GM21619 (cell line): Measurements from ENCODE around the gene HEPACAM.

Experiments used
- ATAC-seq: cut with Tn5 transposase; IDR thresholded peaks from one replicate; pipeline ENCODE4 v1.9.1; 2021; ENCODE audit not compliant: unreplicated experiment

The HEPACAM gene

GRCh38 chr11:124870430-124870829 is 65.4 kb downstream of the HEPACAM start:
- no peak for ATAC-seq

- no peak for ATAC-seq
These were observed 65.9 kb downstream of the HEPACAM start for GRCh38 chr11:124869856-124870387.

GRCh38 chr11:124869331-124869730 is 66.5 kb downstream of the HEPACAM start:
- no peak for ATAC-seq
